Iris pigment epithelial cell (primary cell): ENCODE measurements around the gene SORBS2.

Experiments
- DNase-seq: peaks from one replicate; pipeline ENCODE4 v3.0.0-alpha.2; 2011; ENCODE audit warnings: low read depth

The SORBS2 gene

DNA sequence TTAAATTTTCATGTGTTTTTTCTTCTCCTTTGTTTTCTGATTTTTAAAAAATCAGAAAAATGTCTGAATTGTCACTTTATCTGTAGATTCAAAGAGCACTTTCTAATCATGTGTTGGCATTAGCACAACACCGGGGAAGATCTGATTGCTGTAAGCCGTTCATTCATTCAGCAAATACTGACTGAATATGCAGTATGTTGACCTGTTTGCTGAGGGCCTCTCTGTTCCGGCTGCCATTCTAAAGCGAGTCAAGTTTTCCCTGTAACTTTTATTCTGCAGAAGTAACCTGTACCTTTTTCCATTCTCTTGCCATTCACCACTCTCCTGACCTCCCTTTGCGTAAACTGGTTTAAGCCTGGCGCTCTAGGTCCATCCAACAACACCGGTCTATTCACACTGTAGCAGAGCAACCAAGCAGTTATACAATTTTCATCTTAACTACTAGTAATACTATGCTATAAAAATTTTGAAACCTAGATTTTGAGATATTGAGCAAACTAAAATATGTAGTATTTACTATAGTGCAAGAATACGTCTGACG lies 6.7 kb downstream of the SORBS2 start:
- DNase-seq: no peak

DNA sequence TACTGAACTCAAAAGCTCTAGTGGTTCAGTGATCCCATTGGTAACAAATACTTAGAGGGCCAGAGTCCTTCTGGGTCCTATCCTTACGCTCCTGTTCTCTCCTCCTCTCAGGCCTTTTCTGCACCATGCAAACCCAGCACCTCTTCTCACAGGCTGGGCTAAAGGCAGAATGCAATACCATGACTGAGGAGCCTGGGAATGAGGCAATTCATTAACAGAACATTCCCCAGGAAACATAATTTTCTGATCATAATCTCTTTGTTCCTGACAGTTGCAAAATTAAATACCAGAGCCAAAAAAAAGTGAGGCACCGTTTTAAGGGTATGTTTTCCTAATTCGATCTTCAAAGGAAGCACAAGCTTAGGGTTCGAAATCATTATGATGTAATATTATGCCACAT lies 9.0 kb downstream of the SORBS2 start:
- DNase-seq: peak; percentile 21

DNA sequence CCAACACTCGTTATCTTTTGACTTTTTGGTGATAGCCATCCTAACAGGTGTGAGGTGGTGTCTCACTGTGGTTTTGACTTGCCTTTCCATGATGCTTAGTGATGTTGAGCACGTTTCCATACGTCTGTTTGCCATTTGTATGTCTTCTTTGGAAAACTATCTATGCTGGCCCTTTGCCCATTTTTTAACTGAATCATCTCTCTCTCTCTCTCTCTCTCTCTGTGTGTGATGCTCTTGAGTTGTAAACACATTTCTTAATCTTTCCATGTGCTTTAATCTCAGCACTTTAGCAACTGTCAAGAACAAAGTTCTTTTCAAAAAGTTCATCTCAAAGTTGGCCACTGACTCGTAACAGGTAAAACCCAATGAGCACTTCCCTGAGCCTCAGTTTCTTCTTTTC lies 10.5 kb downstream of the SORBS2 start:
- DNase-seq: peak; percentile 51

DNA sequence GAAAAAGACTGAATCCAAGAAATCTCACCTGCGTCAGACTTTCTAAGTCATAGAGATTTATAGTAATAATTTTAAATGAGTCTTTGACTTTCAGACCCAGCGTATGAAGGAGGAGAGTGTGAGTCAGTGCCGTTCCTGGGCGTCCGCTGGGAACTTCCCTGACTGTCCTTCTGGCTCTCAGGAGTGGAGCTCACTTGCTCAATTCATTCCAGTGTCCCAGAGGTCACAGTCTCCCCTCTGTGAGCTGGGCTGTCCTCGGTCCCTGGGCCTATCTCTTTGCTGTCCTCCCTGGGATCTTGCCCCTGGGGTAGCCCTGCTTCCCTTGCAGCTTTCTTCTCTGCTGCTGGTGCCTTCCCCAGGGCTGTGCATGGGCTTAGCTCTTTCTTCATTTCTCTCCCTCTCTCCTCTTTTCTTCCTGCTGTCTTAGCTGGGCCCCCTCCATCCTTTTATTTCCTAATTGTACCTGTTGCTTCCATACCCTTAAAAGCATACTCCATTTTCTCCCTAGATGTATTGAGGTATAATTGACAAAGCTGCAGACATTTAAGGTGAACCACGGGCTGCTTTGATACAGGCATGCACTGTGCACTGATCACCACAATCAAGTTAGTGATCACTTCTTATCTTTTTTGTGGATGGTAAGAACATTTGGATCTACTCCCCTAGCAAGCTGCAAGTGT lies 11.6 kb downstream of the SORBS2 start:
- no peak for DNase-seq

DNA sequence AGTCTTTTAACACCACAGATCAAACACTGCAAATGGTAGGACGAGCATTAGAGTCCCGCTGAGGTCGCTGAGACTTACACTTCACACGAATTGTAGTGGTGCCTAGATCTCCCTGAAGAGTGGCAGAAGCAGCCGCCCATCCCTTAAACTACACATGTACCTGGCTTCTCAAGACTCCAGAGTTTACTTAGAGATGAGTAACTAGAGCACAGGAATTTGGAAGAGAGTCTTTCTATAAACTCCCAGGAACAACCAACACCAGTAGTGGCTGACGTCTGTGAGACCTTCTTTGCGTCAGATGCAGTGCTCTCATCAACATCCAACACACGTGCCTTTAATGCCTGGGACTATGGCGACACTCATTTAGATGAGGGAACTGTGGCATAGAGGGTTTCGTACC lies 12.6 kb downstream of the SORBS2 start:
- no peak for DNase-seq

DNA sequence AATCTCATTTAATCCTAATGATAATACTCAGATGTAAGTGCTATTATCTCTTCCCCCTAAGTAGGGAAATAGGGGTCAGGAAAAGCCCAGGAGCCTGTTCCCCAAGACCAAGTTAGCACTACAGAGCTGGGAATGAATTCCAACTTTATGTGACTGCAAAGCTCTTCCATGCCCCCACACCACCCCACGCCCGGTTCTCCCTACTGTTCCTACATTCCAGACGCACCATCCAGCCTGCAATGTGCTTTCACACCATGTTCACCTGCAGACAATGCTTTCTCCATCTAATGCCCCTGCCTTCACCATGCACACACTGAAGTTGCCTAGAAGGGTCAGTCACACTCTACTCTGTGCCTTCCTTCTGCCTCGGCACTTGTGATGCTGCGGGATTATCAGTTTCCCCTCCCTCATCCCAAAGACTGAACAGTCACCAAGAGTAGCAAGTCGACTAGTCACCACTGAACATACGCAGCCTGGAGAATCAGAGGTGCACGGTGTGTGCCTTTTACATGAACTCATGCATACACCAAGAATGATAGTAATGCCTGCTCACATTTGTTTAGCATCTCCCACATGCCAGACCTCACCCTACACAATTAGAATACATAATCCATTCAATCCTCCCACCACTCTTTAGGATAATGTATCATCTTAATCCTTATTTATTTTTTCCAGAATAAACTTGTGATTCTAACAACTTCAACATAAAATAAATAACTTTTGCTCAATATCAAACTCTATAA lies 14.2 kb downstream of the SORBS2 start:
- DNase-seq: no peak

DNA sequence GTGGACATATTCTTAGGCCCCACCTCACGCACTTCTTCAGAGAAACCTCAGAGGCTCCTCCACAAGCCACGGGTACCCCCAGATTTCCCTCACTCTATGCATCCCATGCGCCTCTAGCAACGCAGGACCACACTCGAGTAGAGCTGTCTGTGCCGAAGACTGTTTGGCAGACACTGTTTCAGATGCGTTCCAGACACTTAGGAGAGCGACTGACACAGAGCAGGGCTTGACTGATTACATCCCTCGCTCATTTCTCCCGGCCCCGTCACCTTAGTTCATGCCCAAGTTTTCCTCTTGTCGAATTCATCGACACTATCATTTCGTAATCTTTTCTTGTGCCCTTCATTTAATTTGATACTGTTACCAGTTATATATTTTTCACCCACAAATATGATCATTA lies 15.0 kb downstream of the SORBS2 start:
- DNase-seq: no peak

DNA sequence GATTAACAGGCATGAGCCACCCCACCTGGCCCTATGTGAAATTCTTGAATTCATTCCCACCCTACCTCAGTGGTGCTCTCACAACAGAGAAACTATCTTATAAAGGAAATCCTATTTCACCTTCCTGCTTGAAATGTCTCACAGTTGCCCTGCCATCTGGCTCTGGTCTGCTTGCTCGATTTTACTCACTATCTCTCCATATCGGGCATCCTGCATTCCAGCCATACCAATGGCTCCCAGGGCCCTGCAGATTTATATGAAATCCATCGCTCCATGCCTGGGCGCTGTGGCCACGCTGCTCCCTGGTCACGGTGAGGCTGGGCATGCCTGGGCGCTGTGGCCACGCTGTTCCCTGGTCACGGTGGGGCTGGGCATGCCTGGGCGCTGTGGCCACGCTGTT lies 15.8 kb downstream of the SORBS2 start:
- no peak for DNase-seq

DNA sequence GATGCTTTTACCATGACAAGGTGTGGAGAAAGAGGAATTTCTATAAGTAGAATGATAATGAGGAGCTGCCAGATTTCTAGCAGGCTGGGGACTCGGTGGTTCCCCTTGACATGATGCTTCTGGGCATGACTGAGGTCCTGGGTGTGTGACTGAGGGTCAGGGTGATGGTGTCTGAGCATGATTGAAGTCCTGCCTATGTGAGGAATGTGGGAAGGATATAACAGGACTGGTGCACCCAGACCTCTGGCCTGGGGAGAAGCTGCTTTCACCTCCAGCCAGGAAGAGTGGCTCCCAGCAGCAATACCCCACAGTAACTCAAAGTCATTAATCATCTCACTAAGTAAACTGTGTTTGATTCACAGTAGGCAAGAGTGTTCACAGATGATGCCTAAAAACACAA lies 17.4 kb downstream of the SORBS2 start:
- no peak for DNase-seq

DNA sequence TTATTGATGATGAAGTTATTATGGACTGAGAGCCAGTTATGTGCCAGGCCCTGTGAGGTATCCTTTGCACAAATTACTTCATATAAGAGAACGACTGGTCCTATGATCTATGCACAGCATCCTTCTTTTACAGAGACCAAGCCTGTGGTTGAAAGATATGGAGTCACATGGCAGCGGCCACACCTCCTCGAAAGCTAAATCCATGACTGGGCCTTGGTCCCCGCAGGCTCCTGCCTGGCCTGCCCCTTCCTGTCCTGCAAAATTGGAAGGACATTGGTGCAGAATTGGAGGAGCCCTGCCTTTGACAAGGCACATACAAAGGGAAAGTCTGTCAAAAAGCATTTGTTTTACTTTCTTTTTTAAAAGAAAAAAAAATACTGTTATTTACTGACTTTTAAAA lies 18.3 kb downstream of the SORBS2 start:
- DNase-seq: no peak

DNA sequence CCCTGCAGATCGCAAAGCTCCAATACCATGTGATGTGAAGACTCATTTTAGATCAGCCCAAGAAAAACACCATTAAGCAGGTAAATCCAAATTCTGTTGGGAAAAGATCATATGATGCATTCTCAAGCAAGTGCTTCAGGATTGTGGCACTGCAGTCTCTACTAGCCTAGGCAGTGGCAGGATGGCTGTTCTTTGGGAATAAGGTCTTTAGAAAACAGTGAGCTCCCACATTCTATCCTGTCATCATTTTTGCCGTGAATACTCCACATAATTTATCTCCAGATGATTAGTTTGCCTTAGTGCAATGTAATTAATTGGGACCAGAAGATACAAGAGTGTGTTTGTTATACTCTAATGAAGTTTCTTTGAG lies 18.9 kb downstream of the SORBS2 start:
- no peak for DNase-seq

DNA sequence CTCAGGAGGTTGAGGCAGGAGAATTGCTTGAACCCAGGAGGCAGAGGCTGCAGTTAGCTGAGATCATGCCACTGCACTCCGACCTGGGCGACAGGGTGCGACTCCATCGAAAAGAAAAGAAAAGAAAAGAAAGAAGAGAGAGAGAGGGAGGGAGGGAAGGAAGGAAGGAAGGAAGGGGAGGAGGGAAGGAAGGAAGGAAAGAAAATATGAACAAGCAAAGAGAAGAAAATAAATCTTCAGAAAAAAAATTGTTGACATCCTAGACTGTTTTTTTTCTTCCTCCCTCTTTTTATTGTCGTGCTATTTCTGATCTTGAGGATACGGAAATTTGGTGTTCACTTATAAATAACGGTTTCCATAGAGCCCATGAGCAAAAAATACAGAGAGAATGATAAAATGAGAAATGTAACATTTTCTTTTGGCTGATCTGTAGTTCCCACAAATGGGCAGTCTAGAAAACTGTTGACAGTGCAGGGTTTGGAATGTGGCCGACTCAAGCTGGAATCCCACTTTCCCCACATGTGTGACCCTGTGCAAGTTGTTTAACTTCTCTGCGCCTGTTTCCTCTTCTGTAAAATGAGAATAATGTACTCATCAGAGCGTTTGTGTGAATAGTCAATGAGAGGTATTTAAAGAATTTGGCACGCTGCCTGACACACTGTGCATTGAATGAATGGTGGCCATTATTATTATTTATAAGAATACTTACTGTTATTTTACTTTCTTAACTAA lies 19.4 kb downstream of the SORBS2 start:
- DNase-seq: peak; percentile 99

DNA sequence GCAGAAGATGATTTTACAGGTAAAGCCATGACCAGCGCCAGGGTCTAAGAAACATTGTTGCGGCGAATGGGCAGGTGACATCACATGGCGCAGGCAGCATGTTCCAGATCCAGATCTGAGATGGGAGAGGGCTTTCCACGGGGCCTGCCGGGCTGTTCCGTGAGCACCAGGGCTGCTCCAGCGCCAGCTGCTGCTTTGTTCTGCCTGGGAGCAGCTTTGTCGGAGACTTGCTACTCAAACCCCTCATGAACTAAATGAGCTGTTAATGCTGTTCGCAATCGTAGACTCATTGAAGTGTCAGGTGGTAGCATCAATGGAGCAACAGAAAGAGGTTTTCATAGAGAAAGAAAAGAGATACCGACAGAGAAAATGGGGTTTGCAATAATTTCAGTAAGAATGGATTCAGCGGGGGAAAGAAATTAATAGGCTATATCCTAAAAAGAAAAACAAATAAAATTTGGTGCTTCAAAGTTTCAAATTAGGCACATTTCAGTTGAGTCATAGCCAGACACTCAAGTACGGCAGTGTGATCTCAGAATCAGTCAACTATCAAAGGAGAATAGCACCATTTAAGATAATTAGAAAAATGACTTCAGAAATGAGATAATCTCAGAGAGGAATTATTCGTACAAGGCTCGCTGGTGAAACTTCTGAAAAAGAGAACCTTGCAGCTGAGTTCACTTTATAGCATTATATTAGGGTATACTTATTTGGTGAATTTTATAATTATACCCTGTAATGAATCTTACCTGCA lies 23.9 kb downstream of the SORBS2 start:
- no peak for DNase-seq

DNA sequence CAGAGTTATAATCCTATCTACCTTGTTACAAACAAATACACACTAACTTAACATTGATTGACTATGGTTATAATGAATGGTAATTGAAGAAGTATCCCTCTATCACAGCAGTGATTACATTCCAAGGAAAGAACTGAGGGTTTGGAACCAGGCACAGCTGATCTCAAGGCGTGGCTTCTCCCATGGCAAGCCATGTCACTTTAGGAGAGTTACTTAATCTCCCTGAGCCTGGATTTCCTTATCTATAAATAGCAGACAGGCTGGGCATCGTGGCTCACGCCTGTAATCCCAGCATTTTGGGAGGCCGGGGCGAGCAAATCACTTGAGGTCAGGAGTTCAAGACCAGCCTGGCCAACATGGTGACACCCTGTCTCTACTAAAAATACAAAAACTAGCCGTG lies 25.6 kb downstream of the SORBS2 start:
- no peak for DNase-seq

DNA sequence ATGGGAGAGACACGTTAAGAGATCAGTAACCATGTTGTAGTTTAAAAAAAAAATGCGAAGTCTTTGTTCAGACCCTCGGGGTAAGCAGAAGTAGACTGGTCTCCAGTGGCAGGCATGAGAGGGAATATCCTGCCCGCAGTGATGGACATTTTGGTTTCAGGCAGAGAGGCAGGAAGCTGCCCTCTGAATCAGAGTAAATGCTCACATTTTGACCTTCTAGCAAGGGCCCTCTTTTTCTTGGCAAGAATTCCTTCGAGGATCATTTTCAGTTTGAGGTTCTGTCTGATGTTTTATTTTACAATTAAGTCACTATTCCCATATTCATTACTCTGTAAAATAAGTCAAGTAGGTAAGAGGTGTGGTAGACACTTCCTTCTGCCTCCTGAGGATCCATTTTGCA lies 28.4 kb downstream of the SORBS2 start:
- DNase-seq: no peak

DNA sequence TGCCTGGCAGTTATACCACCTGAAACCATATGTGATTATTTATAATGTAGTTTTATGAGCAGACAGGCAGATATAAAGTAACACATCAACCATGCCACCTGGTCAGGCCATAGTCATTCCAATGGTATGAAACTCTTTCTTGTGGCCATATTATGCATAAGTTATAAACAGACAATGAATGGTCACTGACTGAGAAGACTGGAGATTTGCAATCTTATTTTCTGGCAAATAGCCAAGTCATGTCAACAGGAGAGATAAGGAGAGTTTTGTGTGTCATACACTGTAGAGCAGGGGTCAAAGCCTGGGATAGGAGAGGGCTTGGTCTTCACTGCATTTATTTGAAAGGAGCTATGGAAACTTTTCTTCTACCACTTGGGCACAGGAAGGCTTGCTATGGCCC lies 29.5 kb downstream of the SORBS2 start:
- DNase-seq: peak; percentile 73

DNA sequence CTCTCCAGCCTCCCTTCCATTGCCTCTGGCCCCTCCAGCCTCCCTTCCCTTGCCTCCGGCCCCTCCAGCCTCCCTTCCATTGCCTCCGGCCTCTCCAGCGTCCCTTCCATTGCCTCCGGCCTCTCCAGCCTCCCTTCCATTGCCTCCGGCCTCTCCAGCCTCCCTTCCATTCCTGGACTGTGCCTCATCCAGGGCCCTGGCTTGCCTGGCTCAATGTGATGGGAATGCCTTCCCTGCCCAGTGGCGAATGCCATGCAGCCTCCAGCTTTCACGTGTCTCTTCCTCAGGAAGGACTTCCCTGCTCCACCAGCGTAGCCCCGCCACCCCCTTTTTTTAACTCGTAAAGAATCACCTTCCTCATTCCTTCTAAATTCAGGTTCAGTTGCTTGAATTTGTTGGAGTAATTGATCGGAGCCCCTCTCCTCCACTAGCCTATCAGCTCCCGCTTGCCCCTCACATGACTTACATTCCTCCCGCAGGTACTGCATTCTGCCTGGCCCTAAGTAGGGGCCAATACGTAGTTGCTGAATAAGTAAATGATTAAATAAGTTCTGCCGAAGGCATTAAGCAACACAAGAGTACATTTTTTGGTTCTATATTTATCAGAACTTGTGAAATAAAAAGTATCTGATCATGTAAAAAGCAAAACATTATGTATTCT lies 30.3 kb downstream of the SORBS2 start:
- DNase-seq: no peak

DNA sequence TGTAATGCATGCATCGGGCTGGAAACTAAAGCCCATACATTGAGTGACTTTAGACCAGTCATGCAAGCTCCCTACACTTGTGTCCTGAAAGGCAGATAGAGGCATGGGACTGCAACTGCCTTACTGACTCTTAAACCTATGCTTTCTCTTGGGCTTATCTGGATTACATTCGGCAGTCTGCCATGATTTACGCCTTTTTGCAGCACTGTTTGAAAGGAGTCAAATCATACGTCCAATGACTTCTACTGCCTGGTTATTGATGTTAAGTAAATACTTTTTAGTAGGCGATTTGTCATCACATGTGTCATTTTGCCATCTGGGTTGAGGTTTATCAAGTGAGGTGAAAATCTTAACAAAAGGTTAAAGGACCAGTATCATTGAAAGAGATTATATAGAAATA lies 31.5 kb downstream of the SORBS2 start:
- no peak for DNase-seq

DNA sequence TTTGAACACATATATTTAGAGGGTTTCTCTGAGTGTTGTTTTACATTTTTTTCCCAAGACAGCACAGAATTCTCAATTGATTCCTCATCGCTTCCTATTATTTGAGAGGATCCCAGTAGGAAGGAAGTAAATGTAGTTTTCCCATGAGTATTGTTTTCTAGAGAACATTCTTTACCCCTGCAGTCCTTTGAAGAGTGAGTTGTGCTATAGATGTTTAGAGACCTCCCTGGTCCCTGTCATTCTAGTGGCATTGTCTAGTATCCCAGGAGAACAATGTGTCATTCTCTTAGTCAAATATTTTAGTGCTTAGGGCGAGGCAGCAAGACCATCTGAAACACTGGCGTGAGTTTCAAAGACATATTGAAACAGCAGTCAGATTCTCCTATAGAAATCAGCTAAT lies 32.5 kb downstream of the SORBS2 start:
- DNase-seq: no peak

DNA sequence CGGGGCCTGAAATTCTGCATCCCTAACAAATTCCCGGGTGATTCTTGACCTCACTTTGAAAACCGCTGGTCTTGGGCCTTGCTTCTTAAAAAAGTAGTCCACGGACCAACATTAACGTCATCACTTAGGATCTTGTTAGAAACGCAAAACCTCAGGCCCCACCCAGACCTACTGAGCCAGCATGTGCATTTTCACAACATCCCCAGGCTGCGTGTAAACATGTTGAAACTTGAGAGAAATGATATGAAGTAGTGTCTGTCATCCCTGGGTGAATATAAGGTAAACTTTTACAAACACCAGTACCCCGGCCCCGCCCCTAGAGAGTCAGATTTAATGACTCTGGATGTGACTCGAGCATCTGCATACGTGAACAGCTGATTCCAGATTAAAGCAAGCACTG lies 33.7 kb downstream of the SORBS2 start:
- no peak for DNase-seq

DNA sequence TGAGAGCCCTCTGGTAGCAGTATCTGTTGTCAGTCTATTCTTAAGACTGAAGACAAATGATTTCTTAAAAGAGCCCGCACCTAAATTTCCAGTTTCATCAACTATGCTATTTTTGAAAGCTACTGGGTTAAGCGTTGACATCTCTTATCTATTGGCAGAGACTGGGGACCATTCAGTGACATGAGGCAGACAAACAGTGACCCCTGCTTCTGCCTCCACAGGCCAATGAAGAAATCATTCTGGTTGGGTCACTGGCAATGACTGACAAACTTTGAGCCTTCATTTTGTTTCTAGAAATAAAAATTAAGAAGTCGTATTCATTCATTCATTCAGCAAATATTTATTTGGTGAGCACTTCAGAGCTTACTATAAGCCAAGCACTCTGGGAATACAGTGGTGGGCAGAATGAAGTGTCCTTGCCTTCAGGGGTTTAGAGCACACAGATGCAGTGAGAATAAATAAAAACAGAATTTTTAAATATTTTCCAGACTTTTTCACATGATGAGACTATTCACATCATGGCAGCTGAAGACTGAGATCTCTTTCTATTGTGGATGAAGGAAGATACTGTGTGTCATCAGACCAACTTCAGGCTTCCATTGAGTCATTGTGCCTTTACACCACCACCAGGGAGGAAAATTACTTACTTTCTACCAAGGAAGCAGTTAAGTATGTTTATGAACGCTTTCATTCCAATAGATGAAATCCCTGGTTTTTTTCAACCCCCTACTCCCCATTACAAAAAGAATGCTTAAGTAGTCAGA lies 36.0 kb downstream of the SORBS2 start:
- DNase-seq: no peak
